Measurements from ENCODE around the gene CYP2D6. TPM values are rescaled to one million over a fixed set of nuclear protein-coding genes. Genes with fewer than 3 reads are reported as not detected.
"Not testable (repeated sequence)": the region's sequence is repeated elsewhere in the genome, so short reads cannot be mapped to it uniquely, and the experiment has no call there.

The CYP2D6 gene
- total RNA-seq, 2 experiments from 2014 or later, result 7.4 to 7.5 TPM

GRCh38 chr22:42111798-42112197, 18.8 kb downstream of the CYP2D6 start:
- H3K4me3 ChIP-seq (ENCODE audit: low read length), result no peak overlapping the region
- peaks cover 26% of the 10 kb centered on the region for H3K36me3 Mint-ChIP-seq (ENCODE audit: low read depth)
- H3K9me3 ChIP-seq (ENCODE audit: control insufficient read depth in 1 of 2, insufficient read depth in 1 of 2, low read length in 2 of 2), result peaks cover 11 to 17% of the 10 kb centered on the region in 2 experiments
- H3K27me3 Mint-ChIP-seq, result no peaks in the 10 kb centered on the region
- POLR2A ChIA-PET, result no interaction called here
- H3K27ac Mint-ChIP-seq, result no peak overlapping the region
- CTCF ChIA-PET, result no interaction called here
- no peaks in the 10 kb centered on the region for H3K27me3 ChIP-seq (ENCODE audit: control insufficient read depth in 1 of 2, insufficient read depth in 2 of 2, low read length in 2 of 2)
- no peaks in the 10 kb centered on the region for H3K36me3 ChIP-seq (ENCODE audit: insufficient read depth, low read length)
- ATAC-seq (ENCODE audit: poor library complexity) (no peak), DNase-seq (no peak)
- H3K27ac ChIP-seq (ENCODE audit: low read depth in 1 of 2, low read length in 2 of 2), result no peak overlapping the region
- TF ChIP-seq CTCF (IDR thresholded peaks at IDR 0.05), result no peak
- H3K4me3 Mint-ChIP-seq, result no peak overlapping the region
- peaks cover 3% of the 10 kb centered on the region for H3K9me3 Mint-ChIP-seq
- intact Hi-C loops (cut with DNase I, micrococcal nuclease), result no loop called here
- H3K4me1 ChIP-seq (ENCODE audit: insufficient read depth, low read length), result no peaks in the 10 kb centered on the region
- H3K4me1 Mint-ChIP-seq (ENCODE audit: low read depth), result peaks cover 1% of the 10 kb centered on the region

GRCh38 chr22:42108848-42109247, 21.8 kb downstream of the CYP2D6 start:
- no peaks in the 10 kb centered on the region for H3K36me3 ChIP-seq (ENCODE audit: insufficient read depth, low read length)
- intact Hi-C loops (cut with DNase I, micrococcal nuclease), result no loop called here
- Mint-ChIP-seq H3K36me3 (ENCODE audit: low read depth) (peaks cover 28% of the 10 kb centered on the region), H3K4me3 (no peak overlapping the region), H3K4me1 (ENCODE audit: low read depth) (no peaks in the 10 kb centered on the region), H3K27ac (no peak overlapping the region), H3K9me3 (no peaks in the 10 kb centered on the region), H3K27me3 (no peaks in the 10 kb centered on the region)
- TF ChIP-seq CTCF (IDR thresholded peaks at IDR 0.05), result no peak
- ChIA-PET CTCF (no interaction called here), POLR2A (no interaction called here)
- no peaks in the 10 kb centered on the region for H3K4me1 ChIP-seq (ENCODE audit: insufficient read depth, low read length)
- H3K9me3 ChIP-seq (ENCODE audit: control insufficient read depth in 1 of 2, insufficient read depth in 1 of 2, low read length in 2 of 2), result peaks cover 9 to 14% of the 10 kb centered on the region in 2 experiments
- no peak overlapping the region for H3K27ac ChIP-seq (ENCODE audit: low read depth in 1 of 2, low read length in 2 of 2)
- ATAC-seq (ENCODE audit: poor library complexity) (no peak), DNase-seq (no peak)
- no peaks in the 10 kb centered on the region for H3K27me3 ChIP-seq (ENCODE audit: control insufficient read depth in 1 of 2, insufficient read depth in 2 of 2, low read length in 2 of 2)
- no peak overlapping the region for H3K4me3 ChIP-seq (ENCODE audit: low read length)

GRCh38 chr22:42104332-42104860, 26.2 kb downstream of the CYP2D6 start:
- H3K27ac ChIP-seq (ENCODE audit: low read depth in 1 of 2, low read length in 2 of 2); H3K4me3 ChIP-seq (ENCODE audit: low read length); CTCF ChIA-PET; H3K4me1 ChIP-seq (ENCODE audit: insufficient read depth, low read length); H3K4me3 Mint-ChIP-seq; intact Hi-C loops (cut with DNase I, micrococcal nuclease); H3K27me3 Mint-ChIP-seq; H3K27ac Mint-ChIP-seq; ATAC-seq (ENCODE audit: poor library complexity); DNase-seq; H3K9me3 Mint-ChIP-seq; H3K36me3 ChIP-seq (ENCODE audit: insufficient read depth, low read length); H3K4me1 Mint-ChIP-seq (ENCODE audit: low read depth); H3K27me3 ChIP-seq (ENCODE audit: control insufficient read depth in 1 of 2, insufficient read depth in 2 of 2, low read length in 2 of 2): not testable (repeated sequence)
- POLR2A ChIA-PET, result interaction anchor here (0.6 kb wide), 1 partner anchor 153 kb away, joined by 3 read pairs; no protein-coding TSS in a partner anchor
- peaks cover 45% of the 10 kb centered on the region for H3K36me3 Mint-ChIP-seq (ENCODE audit: low read depth)
- H3K9me3 ChIP-seq (ENCODE audit: control insufficient read depth in 1 of 2, insufficient read depth in 1 of 2, low read length in 2 of 2), result peaks cover 32 to 38% of the 10 kb centered on the region in 2 experiments

- POLR2A ChIA-PET, result no interaction called here
- CTCF ChIA-PET, result interaction anchor here (0.8 kb wide), 1 partner anchor 10 kb away, joined by 3 read pairs; no protein-coding TSS in a partner anchor
- peaks cover 1% of the 10 kb centered on the region for H3K9me3 Mint-ChIP-seq
- no peaks in the 10 kb centered on the region for H3K27me3 ChIP-seq (ENCODE audit: control insufficient read depth in 1 of 2, insufficient read depth in 2 of 2, low read length in 2 of 2)
- no peak overlapping the region for H3K27ac Mint-ChIP-seq
- intact Hi-C loops (cut with DNase I, micrococcal nuclease), result no loop called here
- no peak for DNase-seq
- H3K4me3 Mint-ChIP-seq, result no peak overlapping the region
- no peak overlapping the region for H3K27ac ChIP-seq (ENCODE audit: low read depth in 1 of 2, low read length in 2 of 2)
- TF ChIP-seq CTCF (IDR thresholded peaks at IDR 0.05), result no peak
- H3K36me3 Mint-ChIP-seq (ENCODE audit: low read depth), result peaks cover 60% of the 10 kb centered on the region
- no peaks in the 10 kb centered on the region for H3K27me3 Mint-ChIP-seq
- peaks cover 4% of the 10 kb centered on the region for H3K36me3 ChIP-seq (ENCODE audit: insufficient read depth, low read length)
- peaks cover 32 to 46% of the 10 kb centered on the region in 2 experiments for H3K9me3 ChIP-seq (ENCODE audit: control insufficient read depth in 1 of 2, insufficient read depth in 1 of 2, low read length in 2 of 2)
- H3K4me1 ChIP-seq (ENCODE audit: insufficient read depth, low read length), result no peaks in the 10 kb centered on the region
- no peaks in the 10 kb centered on the region for H3K4me1 Mint-ChIP-seq (ENCODE audit: low read depth)
- no peak for ATAC-seq (ENCODE audit: poor library complexity)
- no peak overlapping the region for H3K4me3 ChIP-seq (ENCODE audit: low read length)
Measured at GRCh38 chr22:42101199-42101598, 29.4 kb downstream of the CYP2D6 start.

Data from CD4-positive, alpha-beta T cell (primary cell).